ENCODE results near the gene FGD2. TPM values are rescaled to one million over a fixed set of nuclear protein-coding genes. Genes with fewer than 3 reads are reported as not detected.
"Not testable (repeated sequence)": the region's sequence is repeated elsewhere in the genome, so short reads cannot be mapped to it uniquely, and the experiment has no call there.

The FGD2 gene
- total and polyA plus RNA-seq, 3 donors from 2014 or later, result 5.8 to 16.0 (median 7.0) TPM

DNA sequence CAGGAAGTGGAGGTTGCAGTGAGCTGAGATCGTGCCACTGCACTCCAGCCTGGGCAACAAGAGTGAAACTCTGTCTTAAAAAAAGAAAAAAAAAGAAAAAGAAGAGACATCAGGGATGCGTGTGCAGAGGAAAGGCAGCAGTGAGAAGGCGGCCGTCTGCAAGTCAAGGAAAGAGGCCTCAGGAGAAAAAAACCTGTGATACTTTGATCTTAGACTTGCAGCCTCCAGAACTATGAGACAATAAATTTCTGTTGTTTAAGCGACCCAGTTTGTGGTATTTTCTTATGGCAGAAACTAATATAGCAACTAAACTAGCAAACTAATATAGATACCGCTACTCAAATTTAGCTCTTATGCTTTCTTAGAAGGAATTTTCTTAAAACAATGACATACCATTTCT is 36.1 kb downstream of the FGD2 start:
- intact Hi-C loops (cut with DNase I; ENCODE audit: low total_unique reads), result no loop called here
- Histone ChIP-seq H3K27me3 (no peaks in the 10 kb centered on the region), H3K4me1 (peaks cover 15% of the 10 kb centered on the region), H3K36me3 (ENCODE audit: low read depth, missing control alignments) (no peaks in the 10 kb centered on the region), H3K9me3 (no peaks in the 10 kb centered on the region), H3K27ac (no peak overlapping the region), H3K4me3 (no peak overlapping the region)
- WGBS, 2 donors, result 90 to 97% methylated on average over 6 of the region's 6 CpGs
- DNase-seq, result no peak
- TF ChIP-seq POLR2A (IDR thresholded peaks at IDR 0.05), result no peak
- TF ChIP-seq, protein P1, sequence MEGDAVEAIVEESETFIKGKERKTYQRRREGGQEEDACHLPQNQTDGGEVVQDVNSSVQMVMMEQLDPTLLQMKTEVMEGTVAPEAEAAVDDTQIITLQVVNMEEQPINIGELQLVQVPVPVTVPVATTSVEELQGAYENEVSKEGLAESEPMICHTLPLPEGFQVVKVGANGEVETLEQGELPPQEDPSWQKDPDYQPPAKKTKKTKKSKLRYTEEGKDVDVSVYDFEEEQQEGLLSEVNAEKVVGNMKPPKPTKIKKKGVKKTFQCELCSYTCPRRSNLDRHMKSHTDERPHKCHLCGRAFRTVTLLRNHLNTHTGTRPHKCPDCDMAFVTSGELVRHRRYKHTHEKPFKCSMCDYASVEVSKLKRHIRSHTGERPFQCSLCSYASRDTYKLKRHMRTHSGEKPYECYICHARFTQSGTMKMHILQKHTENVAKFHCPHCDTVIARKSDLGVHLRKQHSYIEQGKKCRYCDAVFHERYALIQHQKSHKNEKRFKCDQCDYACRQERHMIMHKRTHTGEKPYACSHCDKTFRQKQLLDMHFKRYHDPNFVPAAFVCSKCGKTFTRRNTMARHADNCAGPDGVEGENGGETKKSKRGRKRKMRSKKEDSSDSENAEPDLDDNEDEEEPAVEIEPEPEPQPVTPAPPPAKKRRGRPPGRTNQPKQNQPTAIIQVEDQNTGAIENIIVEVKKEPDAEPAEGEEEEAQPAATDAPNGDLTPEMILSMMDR (IDR thresholded peaks at IDR 0.05), result no peak

DNA sequence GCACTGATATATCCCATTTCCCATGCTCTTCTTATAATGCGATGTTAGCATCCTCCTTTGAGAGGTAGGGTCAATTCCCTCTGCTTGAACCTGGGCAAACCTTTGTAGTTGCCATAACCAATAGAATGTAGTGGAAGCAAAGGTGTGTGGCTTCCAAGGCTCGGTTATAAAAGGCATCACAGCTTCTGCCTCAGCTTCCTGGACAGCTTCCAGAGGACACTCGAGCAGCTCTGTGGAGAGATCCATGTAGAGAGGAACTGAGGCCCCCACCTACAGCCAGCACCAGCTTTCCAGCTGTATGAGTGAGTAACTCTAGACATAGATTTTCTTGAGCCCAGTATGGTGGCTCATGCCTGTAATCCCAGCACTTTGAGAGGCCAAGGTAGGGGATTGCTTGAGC is 36.7 kb downstream of the FGD2 start:
- Histone ChIP-seq H3K9me3 (no peaks in the 10 kb centered on the region), H3K36me3 (ENCODE audit: low read depth, missing control alignments) (no peaks in the 10 kb centered on the region), H3K4me3 (no peak overlapping the region), H3K27ac (no peak overlapping the region), H3K4me1 (peaks cover 19% of the 10 kb centered on the region), H3K27me3 (no peaks in the 10 kb centered on the region)
- TF ChIP-seq POLR2A (IDR thresholded peaks at IDR 0.05), result no peak
- TF ChIP-seq, protein P1 (IDR thresholded peaks at IDR 0.05), result no peak
- no peak for DNase-seq
- intact Hi-C loops (cut with DNase I; ENCODE audit: low total_unique reads), result no loop called here
- 79 to 84% methylated on average over 3 of the region's 3 CpGs for WGBS, 2 donors

DNA sequence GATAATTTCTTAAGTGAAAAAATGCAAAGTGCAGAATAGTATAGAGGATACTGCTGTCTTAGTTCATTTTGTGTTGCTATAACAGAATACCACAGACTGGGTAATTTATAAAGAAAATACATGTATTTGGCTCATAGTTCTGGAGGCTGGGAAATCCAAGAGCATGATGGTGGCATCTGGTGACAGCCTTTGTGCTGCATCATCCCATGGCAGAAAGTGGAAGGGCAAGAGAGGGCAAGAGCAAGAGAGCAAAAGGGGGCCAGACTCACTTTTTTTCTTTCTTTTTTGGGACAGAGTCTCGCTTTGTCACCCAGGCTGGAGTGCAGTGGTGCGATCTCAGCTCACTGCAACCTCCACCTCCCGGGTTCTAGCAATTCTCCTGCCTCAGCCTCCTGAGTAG is 37.6 kb downstream of the FGD2 start:
- H3K36me3 ChIP-seq (ENCODE audit: low read depth, missing control alignments); DNase-seq; H3K9me3 ChIP-seq; H3K27me3 ChIP-seq; intact Hi-C loops (cut with DNase I; ENCODE audit: low total_unique reads); H3K4me3 ChIP-seq; H3K27ac ChIP-seq: not testable (repeated sequence)
- 96 to 97% methylated on average over 3 of the region's 3 CpGs for WGBS, 2 donors
- H3K4me1 ChIP-seq, result peaks cover 19% of the 10 kb centered on the region

DNA sequence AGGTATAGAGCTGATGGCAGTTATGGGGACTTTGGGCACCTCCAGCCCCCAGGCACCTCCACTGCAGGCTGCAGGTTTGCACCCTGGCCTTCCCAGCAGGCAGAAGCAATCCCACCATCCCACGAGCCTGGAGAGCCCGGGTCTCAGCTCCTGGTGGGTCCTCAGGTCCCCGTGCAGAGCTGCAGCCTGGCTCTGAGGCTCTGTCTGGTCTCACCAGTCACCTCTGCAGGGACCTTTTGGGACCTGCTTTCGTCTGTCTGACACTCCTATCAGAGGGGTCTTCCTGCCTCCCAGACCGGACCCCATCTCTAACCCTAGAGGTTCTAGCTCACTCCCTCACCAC is 41.9 kb downstream of the FGD2 start:
- intact Hi-C loops (cut with DNase I; ENCODE audit: low total_unique reads), result no loop called here
- no peak for TF ChIP-seq POLR2A (IDR thresholded peaks at IDR 0.05)
- TF ChIP-seq, protein P1 (IDR thresholded peaks at IDR 0.05), result no peak
- no peaks in the 10 kb centered on the region for H3K9me3 ChIP-seq
- no peaks in the 10 kb centered on the region for H3K36me3 ChIP-seq (ENCODE audit: low read depth, missing control alignments)
- H3K4me3 ChIP-seq, result no peak overlapping the region
- H3K4me1 ChIP-seq, result peaks cover 31% of the 10 kb centered on the region
- WGBS, 2 donors, result 93 to 100% methylated on average over 1 to 5 of the region's 5 CpGs
- H3K27me3 ChIP-seq, result no peaks in the 10 kb centered on the region
- no peak for DNase-seq
- no peak overlapping the region for H3K27ac ChIP-seq

DNA sequence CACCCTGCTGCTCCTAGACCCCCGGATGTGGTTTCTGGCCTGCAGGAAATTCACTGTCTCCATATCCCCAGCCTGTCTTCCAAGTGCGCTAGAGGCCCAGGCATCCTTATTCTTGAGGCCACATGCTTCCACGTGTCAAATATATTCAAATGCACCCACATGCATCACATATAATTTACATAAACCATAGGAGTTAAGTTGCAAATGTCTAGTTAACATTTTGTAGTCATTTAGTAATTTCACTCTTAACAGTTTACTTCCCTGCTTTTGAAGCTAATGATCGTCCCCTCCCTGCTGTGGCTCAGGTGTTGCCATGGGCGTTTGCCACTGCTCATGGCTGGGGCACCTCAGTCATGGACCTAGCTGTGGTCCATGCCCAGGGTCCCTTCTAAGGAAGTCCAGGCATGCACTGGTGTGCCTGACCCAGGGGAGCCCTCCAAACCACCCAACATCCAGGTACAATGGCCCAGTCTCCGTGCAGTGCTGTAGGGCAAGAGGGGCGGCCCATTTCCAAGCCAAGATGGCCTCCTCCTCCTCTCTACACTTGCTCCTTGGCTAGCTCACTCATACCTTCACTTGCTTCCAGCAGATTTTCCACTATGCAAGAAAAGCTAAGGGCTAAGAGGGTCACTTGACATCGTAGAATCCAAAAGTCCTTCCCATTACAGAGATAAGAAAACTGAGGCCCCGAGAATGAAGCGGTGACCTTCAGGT is 42.4 kb downstream of the FGD2 start:
- Histone ChIP-seq H3K4me3 (no peak overlapping the region), H3K4me1 (peaks cover 31% of the 10 kb centered on the region), H3K27ac (no peak overlapping the region), H3K9me3 (no peaks in the 10 kb centered on the region), H3K36me3 (ENCODE audit: low read depth, missing control alignments) (no peaks in the 10 kb centered on the region), H3K27me3 (no peaks in the 10 kb centered on the region)
- TF ChIP-seq, protein P1 (IDR thresholded peaks at IDR 0.05), result no peak
- no peak for TF ChIP-seq POLR2A (IDR thresholded peaks at IDR 0.05)
- WGBS, 2 donors, result 94% methylated on average over 10 of the region's 10 CpGs
- DNase-seq, result no peak
- intact Hi-C loops (cut with DNase I; ENCODE audit: low total_unique reads), result no loop called here

Data from testis (tissue), 3 donors.